Calu3 (cell line): ENCODE data around the gene ZNF536. TPM values are rescaled to one million over a fixed set of nuclear protein-coding genes. Genes with fewer than 3 reads are reported as not detected.

Experiments
- BruUV-seq: library from RNA; stranded (reverse); fragments of 400-500 nt; replicated peaks from 2 replicates; lab custom pipeline; 2021; lab: Mats Ljungman, UMichigan
- CTCF ChIA-PET: fragments of 300-600 bp; sonication (Branson Sonifier 250); formaldehyde crosslinking; loops from one replicate; lab custom pipeline; 2022; ENCODE audit warnings: antibody characterized with exemption; lab: Charles Lee
- DNase-seq: peaks from one replicate; pipeline ENCODE4 v3.0.0; 2022
- H3K27ac Mint-ChIP-seq: one replicate; pipeline ENCODE4 v1.8.0; 2022; ENCODE audit warnings: mixed read lengths; ENCODE audit not compliant: unreplicated experiment
- H3K27me3 Mint-ChIP-seq: one replicate; pipeline ENCODE4 v1.8.0; 2022; ENCODE audit warnings: mixed read lengths; ENCODE audit not compliant: unreplicated experiment
- H3K36me3 Mint-ChIP-seq: one replicate; pipeline ENCODE4 v1.8.0; 2022; ENCODE audit warnings: mild to moderate bottlenecking, moderate library complexity, mixed read lengths; ENCODE audit not compliant: insufficient read depth, unreplicated experiment
- H3K4me1 Mint-ChIP-seq: one replicate; pipeline ENCODE4 v1.8.0; 2022; ENCODE audit warnings: mild to moderate bottlenecking, low read depth, mixed read lengths; ENCODE audit not compliant: unreplicated experiment
- H3K4me3 Mint-ChIP-seq: one replicate; pipeline ENCODE4 v1.8.0; 2022; ENCODE audit warnings: mild to moderate bottlenecking, low read depth, moderate library complexity, mixed read lengths; ENCODE audit not compliant: unreplicated experiment
- H3K9me3 Mint-ChIP-seq: one replicate; pipeline ENCODE4 v1.8.0; 2022; ENCODE audit warnings: low read depth, mixed read lengths; ENCODE audit not compliant: unreplicated experiment
- CTCF ChIP-seq: fragments of 200-600 bp; IDR thresholded peaks from one replicate; pipeline ENCODE4 v1.8.0; 2022; ENCODE audit warnings: antibody characterized with exemption; ENCODE audit not compliant: unreplicated experiment
- intact Hi-C: fragments of 100-400 bp; cut with micrococcal nuclease; formaldehyde crosslinking; loops from one replicate; pipeline ENCODE4 v1.10.0; 2022; ENCODE audit not compliant: unreplicated experiment
- total RNA-seq: library from RNA; stranded (reverse); gene quantifications from 2 replicates; pipeline ENCODE4 v1.2.3, GENCODE V29; 2022

The ZNF536 gene
- total RNA-seq, 1 experiment from 2014 or later: not detected

GRCh38 chr19:30430206-30430734 is 58.1 kb downstream of the ZNF536 start:
- CTCF ChIA-PET: no interaction called here
- H3K27ac Mint-ChIP-seq: no peak overlapping the region
- no peaks in the 10 kb centered on the region for H3K36me3 Mint-ChIP-seq
- no peak overlapping the region for H3K4me3 Mint-ChIP-seq
- no peaks in the 10 kb centered on the region for H3K4me1 Mint-ChIP-seq
- intact Hi-C loops: no loop called here
- no TSS peak for BruUV-seq
- no peak for DNase-seq
- TF ChIP-seq CTCF: no peak
- no peaks in the 10 kb centered on the region for H3K27me3 Mint-ChIP-seq
- H3K9me3 Mint-ChIP-seq: peaks cover 8% of the 10 kb centered on the region

- no peak for TF ChIP-seq CTCF
- DNase-seq: no peak
- Mint-ChIP-seq H3K27ac (no peak overlapping the region), H3K9me3 (peaks cover 8% of the 10 kb centered on the region), H3K27me3 (no peaks in the 10 kb centered on the region), H3K4me3 (no peak overlapping the region), H3K4me1 (no peaks in the 10 kb centered on the region), H3K36me3 (no peaks in the 10 kb centered on the region)
- no TSS peak for BruUV-seq
- intact Hi-C loops: no loop called here
- CTCF ChIA-PET: no interaction called here
These were observed 59.4 kb downstream of the ZNF536 start for GRCh38 chr19:30431591-30431990.

- no peak for TF ChIP-seq CTCF
- H3K27ac Mint-ChIP-seq: no peak overlapping the region
- peaks cover 2% of the 10 kb centered on the region for H3K9me3 Mint-ChIP-seq
- CTCF ChIA-PET: no interaction called here
- H3K36me3 Mint-ChIP-seq: no peaks in the 10 kb centered on the region
- no peaks in the 10 kb centered on the region for H3K4me1 Mint-ChIP-seq
- no TSS peak for BruUV-seq
- no peak overlapping the region for H3K4me3 Mint-ChIP-seq
- DNase-seq: no peak
- intact Hi-C loops: no loop called here
- no peaks in the 10 kb centered on the region for H3K27me3 Mint-ChIP-seq
These were observed 62.8 kb downstream of the ZNF536 start for GRCh38 chr19:30434797-30435594.

- no peak overlapping the region for H3K4me3 Mint-ChIP-seq
- H3K9me3 Mint-ChIP-seq: peaks cover 7% of the 10 kb centered on the region
- no peaks in the 10 kb centered on the region for H3K36me3 Mint-ChIP-seq
- intact Hi-C loops: no loop called here
- H3K4me1 Mint-ChIP-seq: no peaks in the 10 kb centered on the region
- CTCF ChIA-PET: no interaction called here
- H3K27me3 Mint-ChIP-seq: no peaks in the 10 kb centered on the region
- DNase-seq: no peak
- no TSS peak for BruUV-seq
- TF ChIP-seq CTCF: no peak
- H3K27ac Mint-ChIP-seq: no peak overlapping the region
These were observed 65.7 kb downstream of the ZNF536 start for GRCh38 chr19:30437869-30438268.
